ENCODE data around the gene MBD5.

GRCh38 chr2:148542614-148543013 lies 521.7 kb downstream of the MBD5 start:
- TF ChIP-seq CTCF (IDR thresholded peaks at IDR 0.05) (no peak), ZFX (IDR thresholded peaks at IDR 0.05; ENCODE audit: borderline replicate concordance) (no peak)
